Measurements from ENCODE around the gene MICALL1.
"Not testable (repeated sequence)": the region's sequence is repeated elsewhere in the genome, so short reads cannot be mapped to it uniquely, and the experiment has no call there.

Gene MICALL1

GRCh38 chr22:37951305-37951704, 45.2 kb downstream of the MICALL1 start:
- Histone ChIP-seq H3K4me1 (ENCODE audit: insufficient read depth, low read length) (peaks cover 21% of the 10 kb centered on the region), H3K9ac (ENCODE audit: low read depth, low read length) (no peak overlapping the region), H3K4me2 (ENCODE audit: insufficient read depth, low read length) (no peak overlapping the region), H4K20me1 (ENCODE audit: insufficient read depth, low read length) (no peaks in the 10 kb centered on the region), H3K36me3 (ENCODE audit: insufficient read depth, low read length) (no peaks in the 10 kb centered on the region), H3K27me3 (ENCODE audit: insufficient read depth, low read length, poor library complexity) (no peaks in the 10 kb centered on the region), H2AFZ (ENCODE audit: low read depth, low read length) (no peak overlapping the region), H3K79me2 (ENCODE audit: insufficient read depth, low read length) (peaks cover 20% of the 10 kb centered on the region), H3K9me3 (ENCODE audit: insufficient read depth, low read length, severe bottlenecking) (no peaks in the 10 kb centered on the region), H3K4me3 (ENCODE audit: low read depth in 1 of 2, low read length in 2 of 2) (no peak overlapping the region), H3K27ac (ENCODE audit: low read length) (no peak overlapping the region)
- DNase-seq (no peak), ATAC-seq (ENCODE audit: insufficient read depth, low read depth) (no peak)
- TF ChIP-seq CTCF (IDR thresholded peaks at IDR 0.05; ENCODE audit: borderline replicate concordance, extremely low read depth, low read length, poor library complexity, severe bottlenecking) (no peak), EZH2 (IDR thresholded peaks at IDR 0.05; ENCODE audit: borderline replicate concordance, low read depth, low read length, severe bottlenecking) (no peak)

- peak overlapping the region in 1 of 2 experiments; percentile 67; a peak in 2 of 4 replicates for H3K4me3 ChIP-seq (ENCODE audit: low read depth in 1 of 2, low read length in 2 of 2)
- H2AFZ ChIP-seq (ENCODE audit: low read depth, low read length) = peak overlapping the region; percentile 84
- not testable (repeated sequence) for DNase-seq; H3K9me3 ChIP-seq (ENCODE audit: insufficient read depth, low read length, severe bottlenecking); H3K27me3 ChIP-seq (ENCODE audit: insufficient read depth, low read length, poor library complexity); H3K27ac ChIP-seq (ENCODE audit: low read length); H4K20me1 ChIP-seq (ENCODE audit: insufficient read depth, low read length); ATAC-seq (ENCODE audit: insufficient read depth, low read depth)
- H3K4me2 ChIP-seq (ENCODE audit: insufficient read depth, low read length) = peak overlapping the region; percentile 97
- H3K9ac ChIP-seq (ENCODE audit: low read depth, low read length) = peak overlapping the region; percentile 74
- H3K4me1 ChIP-seq (ENCODE audit: insufficient read depth, low read length) = peaks cover 21% of the 10 kb centered on the region
- H3K36me3 ChIP-seq (ENCODE audit: insufficient read depth, low read length) = peaks cover 12% of the 10 kb centered on the region
- H3K79me2 ChIP-seq (ENCODE audit: insufficient read depth, low read length) = peaks cover 20% of the 10 kb centered on the region
Measured at GRCh38 chr22:37952629-37953028, 46.5 kb downstream of the MICALL1 start.

- H3K27me3 ChIP-seq (ENCODE audit: insufficient read depth, low read length, poor library complexity) = no peaks in the 10 kb centered on the region
- peak overlapping the region; percentile 97 for H3K4me2 ChIP-seq (ENCODE audit: insufficient read depth, low read length)
- ATAC-seq (ENCODE audit: insufficient read depth, low read depth) (peak; percentile 56; the same call in 2 of the 3 replicates), DNase-seq (no peak)
- peaks cover 21% of the 10 kb centered on the region for H3K4me1 ChIP-seq (ENCODE audit: insufficient read depth, low read length)
- H2AFZ ChIP-seq (ENCODE audit: low read depth, low read length) = peak overlapping the region; percentile 84
- TF ChIP-seq CTCF (IDR thresholded peaks at IDR 0.05; ENCODE audit: borderline replicate concordance, extremely low read depth, low read length, poor library complexity, severe bottlenecking) = no peak
- TF ChIP-seq EZH2 (IDR thresholded peaks at IDR 0.05; ENCODE audit: borderline replicate concordance, low read depth, low read length, severe bottlenecking) = no peak
- peaks cover 15% of the 10 kb centered on the region for H3K36me3 ChIP-seq (ENCODE audit: insufficient read depth, low read length)
- H3K9me3 ChIP-seq (ENCODE audit: insufficient read depth, low read length, severe bottlenecking) = no peaks in the 10 kb centered on the region
- peaks cover 20% of the 10 kb centered on the region for H3K79me2 ChIP-seq (ENCODE audit: insufficient read depth, low read length)
- H3K4me3 ChIP-seq (ENCODE audit: low read depth in 1 of 2, low read length in 2 of 2) = peak overlapping the region; percentile 47 to 67; a peak in 3 of 4 replicates
- no peak overlapping the region for H3K27ac ChIP-seq (ENCODE audit: low read length)
- H3K9ac ChIP-seq (ENCODE audit: low read depth, low read length) = peak overlapping the region; percentile 74
- H4K20me1 ChIP-seq (ENCODE audit: insufficient read depth, low read length) = no peaks in the 10 kb centered on the region; the same call in 1 of the 2 replicates
Measured at GRCh38 chr22:37953062-37953436, 47.0 kb downstream of the MICALL1 start.

- Histone ChIP-seq H3K4me1 (ENCODE audit: insufficient read depth, low read length) (peaks cover 21% of the 10 kb centered on the region), H3K27ac (ENCODE audit: low read length) (peak within 1 kb of the TSS; percentile 69)
Measured at GRCh38 chr22:37953437-37954179, 47.5 kb downstream of the MICALL1 start, which contains the start of the genes C22orf23 and POLR2F. C22orf23 (minus strand) TSS chr22:37953601; CDS start chr22:37953149, 452 bp downstream. POLR2F (plus strand) TSS chr22:37953699; CDS start chr22:37953788, 89 bp downstream.

More at GRCh38 chr22:37953437-37954179, 47.5 kb downstream of the MICALL1 start, which contains the start of the genes C22orf23 and POLR2F:
- peak within 1 kb of the TSS; percentile 84 for H2AFZ ChIP-seq (ENCODE audit: low read depth, low read length)
- H3K4me3 ChIP-seq (ENCODE audit: low read depth in 1 of 2, low read length in 2 of 2) = peak within 1 kb of the TSS; percentile 47 to 67
- peak; percentile 24 for TF ChIP-seq CTCF (IDR thresholded peaks at IDR 0.05; ENCODE audit: borderline replicate concordance, extremely low read depth, low read length, poor library complexity, severe bottlenecking)
- no peak for TF ChIP-seq EZH2 (IDR thresholded peaks at IDR 0.05; ENCODE audit: borderline replicate concordance, low read depth, low read length, severe bottlenecking)
- DNase-seq (peak; percentile 95), ATAC-seq (ENCODE audit: insufficient read depth, low read depth) (peak; percentile 96)
- H3K36me3 ChIP-seq (ENCODE audit: insufficient read depth, low read length) = peaks cover 20% of the 10 kb centered on the region
- H3K4me2 ChIP-seq (ENCODE audit: insufficient read depth, low read length) = peak within 1 kb of the TSS; percentile 97
- peaks cover 20% of the 10 kb centered on the region for H3K79me2 ChIP-seq (ENCODE audit: insufficient read depth, low read length)
- H3K9ac ChIP-seq (ENCODE audit: low read depth, low read length) = peak within 1 kb of the TSS; percentile 74
- H3K9me3 ChIP-seq (ENCODE audit: insufficient read depth, low read length, severe bottlenecking) = no peaks in the 10 kb centered on the region
- no peaks in the 10 kb centered on the region for H3K27me3 ChIP-seq (ENCODE audit: insufficient read depth, low read length, poor library complexity)
- H4K20me1 ChIP-seq (ENCODE audit: insufficient read depth, low read length) = no peaks in the 10 kb centered on the region; the same call in 1 of the 2 replicates
